Cardiac fibroblast (primary cell): ENCODE results near the gene NYAP1.
A peak's percentile ranks its signal among the peaks of the same experiment; 100 is the strongest.

Experiments used
- DNase-seq, 2 donors: peaks; one replicate each; pipeline versions ENCODE4 v3.0.0 to v3.0.0-alpha.2; 2010; ENCODE audit warnings: low read depth in 2 of 2
- H3K4me3 ChIP-seq, 2 donors: replicated peaks in 1 of 2; 1 replicate in 1 of 2; 2 replicates in 1 of 2; pipeline ENCODE4 v1.5.1; 2011; ENCODE audit warnings: low read depth in 2 of 2, low read length in 2 of 2, mild to moderate bottlenecking in 2 of 2, moderate library complexity in 1 of 2
- CTCF ChIP-seq: IDR thresholded peaks from one replicate; pipeline ENCODE4 v1.5.1; 2011; ENCODE audit warnings: low read depth, mild to moderate bottlenecking, low read length, inconsistent platforms

NYAP1 gene

DNA sequence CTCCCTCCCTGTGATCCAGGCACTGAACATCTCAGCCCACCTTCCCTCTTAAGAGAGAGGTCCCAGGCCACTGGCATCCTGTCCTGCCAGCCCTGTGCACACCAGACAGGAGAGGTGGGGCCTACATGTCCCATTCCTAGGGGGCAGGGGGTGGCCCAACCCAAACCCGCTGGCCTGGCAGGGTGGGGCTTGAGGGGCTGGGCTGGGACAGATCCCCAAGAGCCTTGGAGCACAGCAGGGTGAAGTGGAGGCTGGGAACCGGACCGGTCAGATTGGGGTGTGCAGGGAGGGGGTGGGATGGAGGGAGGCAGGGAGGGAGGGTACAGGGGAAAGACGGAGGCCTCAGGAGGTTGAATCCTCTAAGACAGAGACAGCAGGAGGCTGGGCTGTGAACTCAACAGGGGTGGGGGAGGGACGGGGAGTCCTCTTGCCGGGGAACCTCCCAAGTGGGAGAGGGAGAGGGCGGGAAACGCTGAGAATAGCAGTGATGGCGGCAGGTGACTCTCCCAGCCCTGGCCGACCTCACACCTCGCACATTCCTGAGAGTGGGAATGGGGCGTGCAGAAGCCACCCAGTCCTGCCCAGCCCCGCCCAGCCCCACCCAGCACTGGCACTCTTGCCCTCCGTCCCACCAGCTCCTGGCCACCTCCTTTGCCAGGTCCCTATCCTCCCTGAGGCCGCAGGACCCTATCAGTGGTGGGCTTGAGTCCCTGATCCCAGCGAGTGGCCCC, 11.4 kb upstream of the NYAP1 start:
- DNase-seq = no peak
- no peak for TF ChIP-seq CTCF
- H3K4me3 ChIP-seq = peak overlapping the region in 1 of 2 donors; percentile 2

DNA sequence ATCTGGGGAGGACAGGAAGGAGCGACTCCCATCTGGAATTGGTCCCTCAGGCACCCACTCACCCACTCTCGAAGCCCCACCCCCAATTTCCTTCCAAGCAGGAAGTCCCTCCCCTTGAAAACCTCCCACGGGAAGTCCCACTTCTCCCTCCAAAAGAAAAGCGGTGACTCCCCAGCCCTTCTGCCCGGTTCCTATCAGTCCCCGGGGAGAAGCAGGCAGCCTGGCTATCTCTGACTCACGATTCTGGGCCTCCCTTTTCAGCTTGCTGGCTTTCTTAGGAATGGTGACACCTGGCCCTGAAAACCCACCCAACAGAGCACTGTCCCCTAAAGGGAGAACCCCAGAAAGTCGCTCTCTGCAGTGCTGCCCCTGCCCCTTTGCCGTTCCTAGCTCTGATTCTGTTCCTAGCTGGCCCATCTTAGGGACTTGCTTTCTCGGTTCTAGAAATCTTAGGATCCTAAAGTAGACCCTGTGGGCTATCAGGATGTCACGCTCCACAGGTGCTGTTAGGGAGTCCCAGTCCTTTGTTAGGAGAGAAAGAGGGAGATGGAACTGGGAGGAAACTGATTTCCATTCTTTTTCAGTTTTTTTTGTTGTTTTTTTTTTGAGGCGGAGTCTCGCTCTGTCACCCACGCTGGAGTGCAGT, 10.8 kb upstream of the NYAP1 start:
- no peak for TF ChIP-seq CTCF
- DNase-seq = peak; percentile 81 to 89
- peak overlapping the region; percentile 2 to 8 for H3K4me3 ChIP-seq

- peak overlapping the region; percentile 90 to 97 for H3K4me3 ChIP-seq
- no peak for TF ChIP-seq CTCF
- no peak for DNase-seq
Measured at GRCh38 chr7:100475549-100475948, 8.2 kb upstream of the NYAP1 start.

- H3K4me3 ChIP-seq = peak overlapping the region; percentile 90 to 97
Measured at GRCh38 chr7:100476101-100476780, 7.5 kb upstream of the NYAP1 start.

GRCh38 chr7:100476903-100477870, 6.5 kb upstream of the NYAP1 start:
- TF ChIP-seq CTCF = peak; percentile 33
- peak overlapping the region; percentile 90 to 97 for H3K4me3 ChIP-seq
- DNase-seq = no peak

More at GRCh38 chr7:100476101-100476780, 7.5 kb upstream of the NYAP1 start:
- TF ChIP-seq CTCF = no peak
- DNase-seq = no peak

DNA sequence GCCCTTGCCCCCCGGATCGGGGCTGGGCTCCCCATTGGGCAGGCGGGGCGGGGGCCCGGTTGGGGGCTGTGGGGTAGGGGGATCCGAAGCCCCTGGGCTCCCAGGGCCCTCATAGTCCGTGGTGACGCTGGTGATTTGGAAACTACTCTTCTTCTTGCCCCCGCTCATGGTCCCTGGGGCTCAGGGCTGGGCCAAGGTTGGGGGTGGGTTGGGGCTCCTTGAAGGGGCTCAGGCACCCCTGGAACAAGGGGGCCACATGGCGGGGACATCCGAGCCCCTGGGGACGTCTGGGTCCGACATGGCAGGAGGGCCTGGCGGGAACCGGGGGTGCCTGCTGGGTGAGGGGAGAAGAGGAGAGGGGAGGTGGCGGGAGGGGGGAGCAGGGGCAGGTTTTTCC, 5.9 kb upstream of the NYAP1 start:
- TF ChIP-seq CTCF = no peak
- DNase-seq = no peak
- peak overlapping the region; percentile 90 to 97 for H3K4me3 ChIP-seq
